IPS-NIHi11 (cell line): Measurements from ENCODE around the gene ACSL6.

ENCODE experiments used
- DNase-seq: peaks from one replicate; pipeline ENCODE4 v3.0.0; 2012; ENCODE audit warnings: mixed read lengths, low spot score

The ACSL6 gene

GRCh38 chr5:132046880-132047299, 35.4 kb upstream of the ACSL6 start:
- DNase-seq, result peak; percentile 11

DNA sequence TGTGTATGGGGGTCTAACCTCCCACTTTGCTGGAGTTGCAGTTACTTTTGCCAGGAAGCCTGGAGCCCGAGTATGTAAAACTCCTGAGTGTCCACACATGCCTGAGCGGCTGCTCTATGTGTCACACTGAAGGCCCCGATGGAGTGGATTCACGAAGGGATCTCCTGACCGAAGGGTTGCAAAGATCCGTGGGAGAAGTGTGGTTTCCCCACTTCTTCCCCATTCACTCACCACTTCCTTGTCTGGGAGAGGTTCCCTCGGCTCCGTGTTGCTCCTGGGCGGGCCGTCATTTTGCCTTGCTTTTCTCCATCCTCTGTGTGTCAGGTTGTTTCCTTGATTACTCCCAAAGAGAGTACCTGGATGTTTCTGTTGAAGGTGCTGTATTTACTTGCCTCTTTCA, 32.7 kb upstream of the ACSL6 start:
- no peak for DNase-seq

DNA sequence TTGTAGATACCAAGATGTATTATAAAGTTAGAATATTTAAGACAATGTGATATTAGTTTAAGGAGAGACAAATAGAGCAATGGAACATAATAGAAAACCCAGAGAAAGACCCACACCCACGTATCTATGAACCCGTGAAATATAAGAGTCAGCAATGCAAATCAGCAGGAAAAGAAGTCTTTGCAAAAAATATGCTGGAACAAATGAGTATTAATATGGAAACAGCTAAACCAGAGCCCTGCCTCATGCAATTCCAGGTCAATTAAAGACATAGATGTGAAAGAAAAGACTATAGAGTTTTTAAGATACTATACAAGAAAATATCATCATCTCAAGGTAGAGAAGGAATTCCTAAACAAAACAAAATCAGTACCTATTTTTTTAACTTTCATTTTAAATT, 25.9 kb upstream of the ACSL6 start:
- DNase-seq, result no peak

DNA sequence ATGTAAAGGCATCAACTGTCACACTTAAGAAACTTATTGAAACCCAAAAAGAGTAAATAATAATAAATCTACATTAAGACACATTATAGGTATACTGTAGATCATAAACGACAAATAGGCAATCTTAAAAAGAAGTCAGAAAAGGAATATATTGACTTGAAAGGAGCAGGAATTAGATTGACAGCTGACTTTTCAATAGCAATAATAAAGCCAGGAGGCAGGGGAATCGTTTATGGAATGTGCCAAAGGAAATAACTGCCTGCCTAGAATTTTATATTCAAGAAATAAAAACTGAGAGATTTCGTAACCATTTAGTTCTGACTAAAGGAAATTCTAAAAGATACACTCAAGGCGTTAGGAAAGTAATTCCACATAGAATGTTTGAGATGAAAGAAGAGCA, 21.7 kb upstream of the ACSL6 start:
- no peak for DNase-seq

- no peak for DNase-seq
Measured at GRCh38 chr5:132032196-132032595, 20.7 kb upstream of the ACSL6 start.

DNA sequence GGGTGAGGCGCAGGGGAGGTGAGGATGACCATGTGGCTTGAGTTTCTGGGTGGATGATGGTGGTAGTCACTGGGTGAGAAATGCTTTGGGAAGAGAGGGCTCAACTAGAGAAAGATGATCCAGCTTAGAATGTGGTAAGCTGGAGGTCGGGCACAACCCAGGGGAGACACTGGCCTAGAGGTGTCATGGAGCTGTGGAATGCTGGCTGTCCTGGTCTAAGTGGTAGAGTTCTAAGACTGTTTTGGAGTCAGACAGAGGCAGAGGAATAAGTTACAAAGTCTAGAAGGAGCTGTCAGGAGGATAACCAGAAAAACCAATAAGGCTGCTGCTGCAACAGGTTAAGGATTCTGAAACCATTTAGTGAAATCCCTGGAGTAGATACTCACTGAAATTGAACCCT, 19.2 kb upstream of the ACSL6 start:
- DNase-seq, result no peak

DNA sequence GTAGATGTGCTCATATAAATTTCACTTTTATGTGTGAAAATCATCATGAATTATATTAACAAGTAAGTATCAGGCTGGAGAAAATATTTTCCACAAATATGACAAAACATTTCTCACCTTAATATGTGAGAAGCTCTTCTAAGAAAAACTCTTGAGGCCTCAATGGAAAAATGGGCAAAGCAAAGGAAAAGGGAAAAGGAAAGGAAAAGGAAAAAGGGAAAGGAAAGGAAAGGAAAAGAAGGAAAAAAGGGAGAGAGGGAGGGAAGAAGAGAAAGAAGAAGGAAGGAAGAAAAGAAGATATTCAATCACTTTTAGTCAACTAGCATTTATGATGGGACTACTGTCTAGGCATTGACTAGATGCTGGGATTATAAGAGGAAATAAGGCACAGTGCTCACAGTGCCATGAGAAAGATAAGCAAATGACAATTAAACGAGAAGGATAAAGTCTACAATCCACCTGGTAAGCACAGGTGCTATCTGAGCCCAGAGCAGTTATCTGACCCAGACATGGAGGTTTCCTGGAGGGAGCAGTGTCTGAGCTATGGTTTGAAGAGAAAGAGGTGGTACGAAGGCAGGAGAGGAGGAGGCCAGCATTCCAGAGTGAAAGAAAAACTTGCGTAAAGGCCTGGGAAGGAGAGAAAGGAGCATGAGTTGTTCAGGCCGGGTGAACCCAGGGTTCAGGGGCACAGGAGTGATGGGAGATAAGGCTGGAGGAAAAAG, 18.3 kb upstream of the ACSL6 start:
- no peak for DNase-seq

DNA sequence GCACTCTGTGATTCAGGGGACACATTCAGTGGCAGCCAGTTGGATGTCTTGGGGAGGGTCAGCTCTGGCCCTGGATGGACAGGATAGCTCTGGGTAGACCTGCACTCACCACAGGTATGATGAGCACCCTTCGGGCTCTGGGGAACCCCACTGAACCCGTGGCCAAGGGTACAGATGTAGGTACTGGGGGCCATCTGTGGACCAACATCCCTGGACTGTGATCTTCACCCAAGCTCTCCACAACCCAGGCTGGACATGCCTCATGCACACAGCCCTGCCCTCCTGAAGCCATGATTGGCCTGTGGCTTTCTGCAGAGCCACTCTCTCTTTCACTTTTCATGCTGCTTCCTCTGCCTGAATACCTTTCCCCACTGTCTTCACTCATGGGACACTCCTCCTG, 15.6 kb upstream of the ACSL6 start:
- no peak for DNase-seq

- DNase-seq, result no peak
Measured at GRCh38 chr5:132026516-132027008, 15.1 kb upstream of the ACSL6 start.

DNA sequence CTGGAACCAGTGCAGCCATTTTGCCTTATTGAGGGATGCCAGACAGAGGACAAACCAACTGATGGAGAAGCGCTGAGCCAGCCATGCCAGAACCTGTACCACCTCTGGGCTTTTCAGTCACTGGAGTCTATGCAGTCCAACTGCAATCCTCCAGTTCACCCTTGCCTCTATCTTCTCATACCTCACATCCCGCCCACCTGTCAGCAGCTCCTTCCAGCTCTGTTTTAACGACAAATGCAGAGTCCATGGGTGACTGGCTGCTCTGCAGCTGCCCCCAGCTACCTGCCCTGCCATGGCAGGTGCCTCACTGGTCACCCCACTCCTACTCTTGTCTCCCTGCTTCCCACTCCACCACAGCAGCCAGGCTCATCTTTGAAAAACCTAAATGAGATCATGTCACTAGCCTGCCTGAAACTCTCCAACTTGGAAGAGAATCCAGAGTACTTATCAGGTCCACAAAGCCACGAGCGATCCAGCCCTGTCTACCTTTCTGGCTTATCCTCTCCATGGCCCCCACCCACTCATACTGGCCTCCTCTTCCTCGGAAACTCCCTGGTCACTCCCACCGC, 14.0 kb upstream of the ACSL6 start:
- DNase-seq, result no peak

- peak; percentile 62 for DNase-seq
Measured at GRCh38 chr5:132024789-132025402, 13.4 kb upstream of the ACSL6 start.

DNA sequence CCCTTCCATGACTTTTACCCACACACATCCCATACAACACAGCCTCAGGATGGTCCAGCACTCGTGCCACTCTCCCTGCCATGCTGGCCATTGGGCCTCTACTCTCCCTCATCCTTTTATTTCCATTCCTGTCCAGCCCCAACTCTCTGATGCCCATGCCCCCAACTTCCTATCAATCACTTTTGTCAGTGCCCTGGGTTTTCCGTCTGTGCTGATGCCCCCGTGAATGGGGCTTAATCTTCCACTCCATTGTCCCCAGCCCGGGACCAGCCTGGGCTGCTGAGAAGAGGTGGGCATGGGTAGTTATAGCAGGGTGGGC, 12.6 kb upstream of the ACSL6 start:
- no peak for DNase-seq

- no peak for DNase-seq
Measured at GRCh38 chr5:132023258-132024116, 12.0 kb upstream of the ACSL6 start.

GRCh38 chr5:132022737-132023136, 11.3 kb upstream of the ACSL6 start:
- DNase-seq, result no peak

DNA sequence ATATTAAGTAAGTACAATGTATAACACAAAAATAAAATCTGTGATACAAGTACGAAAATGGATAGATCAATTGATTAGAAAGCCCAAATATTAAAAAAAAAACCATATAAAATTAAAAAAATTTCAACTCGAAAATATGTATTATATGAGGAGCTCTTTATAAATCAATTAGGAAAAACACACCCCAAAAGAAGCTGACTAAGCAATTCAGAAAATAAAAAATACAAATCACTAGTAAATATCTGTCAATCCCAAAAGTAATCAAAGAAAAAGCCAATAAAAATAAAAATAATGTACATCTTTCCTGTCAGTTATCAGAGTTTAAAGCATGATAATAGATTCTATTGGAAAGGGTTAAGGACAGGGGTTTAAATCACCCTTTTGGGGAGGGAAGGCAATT, 10.2 kb upstream of the ACSL6 start:
- no peak for DNase-seq

DNA sequence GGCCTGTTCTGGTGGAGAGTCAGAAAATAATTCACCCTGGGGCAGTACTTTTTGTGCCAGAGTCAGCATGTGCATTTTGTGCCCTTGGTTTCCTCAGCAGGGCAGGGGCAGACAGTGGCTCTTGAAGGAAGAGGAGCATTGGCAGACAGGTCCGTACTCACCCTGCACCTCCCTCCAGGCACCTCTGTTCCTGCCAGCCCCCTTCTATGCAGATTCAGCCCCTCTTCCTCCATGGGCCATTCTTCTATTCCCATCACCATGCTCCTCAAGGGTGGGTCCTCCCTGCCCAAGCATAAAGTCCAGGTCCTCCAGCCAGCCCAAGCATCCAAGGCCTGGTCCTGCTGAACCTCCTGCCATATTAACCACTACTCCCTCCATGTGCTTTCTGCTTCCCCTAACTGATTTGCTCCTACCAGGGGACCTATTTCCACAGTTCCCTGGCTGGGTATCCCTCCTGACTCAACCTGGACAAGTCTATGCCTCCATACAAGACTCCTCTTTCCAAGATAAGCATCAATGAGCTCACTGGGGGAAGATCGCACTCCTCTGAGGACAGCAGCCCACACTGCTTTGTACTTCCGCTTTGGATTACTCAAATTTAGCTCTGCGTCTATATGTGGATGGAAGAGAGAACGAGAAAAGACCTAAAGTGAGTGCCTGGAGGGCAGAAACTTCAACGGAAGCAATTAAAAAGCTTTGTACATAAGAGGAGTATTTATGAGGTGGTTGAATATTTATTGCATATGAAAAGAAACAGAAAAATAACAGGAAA, 9.3 kb upstream of the ACSL6 start:
- no peak for DNase-seq

DNA sequence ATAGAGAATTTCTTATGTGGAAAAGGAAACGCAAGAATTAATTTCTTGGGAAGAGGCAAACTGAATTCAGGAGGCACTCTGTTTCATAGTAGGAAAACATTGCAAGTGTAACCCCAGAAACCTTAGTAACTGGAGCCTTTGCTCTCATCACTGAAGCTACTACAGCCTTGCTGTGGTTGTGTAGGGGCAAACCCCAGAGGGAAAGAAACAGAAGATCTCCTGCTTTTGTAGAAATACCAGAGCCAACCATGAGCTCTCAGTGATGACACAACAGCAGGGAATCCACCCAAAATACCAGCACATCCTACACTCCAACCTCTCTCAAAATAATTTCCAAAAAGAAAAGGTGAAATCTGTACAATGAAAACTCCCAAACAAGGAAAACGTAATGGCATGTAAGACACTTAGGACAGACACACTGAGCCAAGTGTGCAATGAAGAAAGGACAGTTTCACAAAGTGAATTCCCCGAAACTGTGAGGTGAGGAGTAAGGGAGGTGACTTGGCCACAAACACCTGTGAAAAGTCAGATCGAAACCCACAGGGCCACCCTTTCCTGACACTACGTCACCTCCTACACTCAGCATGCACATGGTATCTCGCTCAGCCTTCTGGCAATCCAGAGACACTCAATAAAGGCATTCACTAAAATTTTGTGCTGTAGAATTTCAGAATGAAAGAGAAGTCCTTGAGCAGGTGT, 8.5 kb upstream of the ACSL6 start:
- no peak for DNase-seq

DNA sequence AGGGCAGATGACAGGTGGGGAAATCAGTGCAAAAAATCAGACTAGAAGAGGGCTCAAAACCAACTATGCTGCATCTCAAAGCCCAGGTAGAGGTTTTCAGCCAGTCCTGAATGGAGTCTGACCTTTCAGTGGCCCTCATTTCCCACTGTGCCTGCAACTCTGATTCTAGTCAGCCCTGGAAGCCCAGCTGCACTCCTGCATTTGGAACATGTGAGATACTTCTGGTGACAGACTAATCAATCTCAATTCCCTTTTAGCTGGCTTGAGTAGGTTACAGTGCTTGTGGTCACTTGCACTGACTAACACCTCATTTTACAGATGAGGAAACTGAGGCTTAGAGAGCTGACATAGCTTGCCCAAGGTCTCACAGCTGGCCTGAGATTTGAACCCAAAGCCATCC, 7.9 kb upstream of the ACSL6 start:
- no peak for DNase-seq

DNA sequence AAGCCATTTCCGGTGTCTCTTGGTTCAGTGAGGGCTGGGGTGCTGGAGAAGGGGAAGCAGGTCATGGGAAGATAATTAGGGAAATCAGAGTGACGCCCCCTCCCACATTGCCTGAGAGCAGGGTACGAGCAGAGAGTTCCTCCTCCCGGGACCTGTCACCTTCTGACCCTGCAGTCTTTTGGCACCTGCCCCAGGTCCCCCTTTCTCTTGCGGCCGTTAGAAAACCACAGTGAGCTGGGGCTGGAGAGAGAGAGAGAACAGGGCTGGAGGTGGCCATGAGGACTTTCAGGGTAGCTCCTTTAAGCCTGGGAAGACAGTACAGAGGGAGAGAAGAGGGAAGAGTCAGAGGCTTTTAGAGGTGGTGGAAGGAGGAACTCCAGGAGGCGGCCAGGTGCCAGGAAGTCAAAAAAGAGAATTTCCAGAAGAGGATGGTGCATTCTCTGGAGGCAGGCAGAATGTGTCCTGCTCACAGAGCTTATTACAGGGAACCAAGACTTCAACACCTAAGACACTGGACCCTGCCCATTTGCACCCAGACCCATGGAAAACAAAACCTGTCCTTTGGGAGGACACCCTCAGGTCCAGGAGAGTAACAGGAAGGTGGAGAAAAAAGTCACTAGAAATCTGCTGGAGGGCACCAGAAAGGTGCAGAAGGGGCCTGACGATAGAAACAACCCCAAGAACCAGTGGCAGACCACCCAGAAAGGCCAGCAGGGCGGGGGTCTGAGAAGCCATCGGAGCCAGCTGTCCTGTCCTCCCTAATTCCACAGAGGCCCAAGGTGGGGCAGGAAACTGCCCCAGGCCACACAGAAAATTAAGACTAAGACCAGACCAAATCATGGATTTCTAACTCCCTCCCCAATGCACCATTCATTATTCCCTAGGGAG, 6.5 kb upstream of the ACSL6 start:
- DNase-seq, result no peak

DNA sequence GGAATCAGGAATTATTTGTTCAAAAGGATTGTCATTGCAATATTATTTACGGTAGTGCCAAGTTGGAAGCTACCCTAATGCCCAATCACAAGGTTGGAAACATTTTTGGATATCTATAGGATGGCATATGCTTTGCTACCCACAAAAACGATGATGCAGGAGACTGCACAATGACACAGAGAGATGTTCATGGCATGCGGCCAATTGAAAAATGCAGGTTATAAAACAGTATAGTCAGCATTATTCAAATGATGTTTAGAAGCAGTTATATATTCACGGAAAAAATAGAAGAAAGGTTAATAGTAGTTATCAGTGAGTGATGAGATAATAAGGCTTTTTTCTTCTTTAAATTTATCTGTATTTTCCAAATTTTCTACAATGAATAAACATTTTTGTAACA, 5.9 kb upstream of the ACSL6 start:
- DNase-seq, result no peak
